ENCODE results near the gene CTPS2. TPM values are rescaled to one million over a fixed set of nuclear protein-coding genes. Genes with fewer than 3 reads are reported as not detected.

CTPS2 gene
- polyA plus RNA-seq, 1 of the 3 experiments (the other 2 are of a cell fraction), result 6.1 TPM

GRCh38 chrX:16748425-16748824, 36.0 kb upstream of the CTPS2 start:
- CTCF ChIA-PET, result no interaction called here
- H3K79me2 ChIP-seq (ENCODE audit: insufficient read depth), result peaks cover 3% of the 10 kb centered on the region; the same call in 1 of the 2 replicates

GRCh38 chrX:16745659-16746058, 33.2 kb upstream of the CTPS2 start:
- Histone ChIP-seq H3K9me2 (no peaks in the 10 kb centered on the region), H2AFZ (ENCODE audit: low read depth) (no peak overlapping the region), H3K9me3 (no peaks in the 10 kb centered on the region), H3K36me3 (replicated peaks in 1 of 2; ENCODE audit: control insufficient read depth in 1 of 2, insufficient read depth in 2 of 2, low read length in 1 of 2) (peaks cover 39 to 64% of the 10 kb centered on the region in 2 experiments), H3K4me1 (ENCODE audit: control insufficient read depth in 1 of 2, insufficient read depth in 2 of 2, low read depth in 1 of 2, low read length in 1 of 2) (0 out of 4 replicates have a peak, but pooled peaks cover 0 to 3% of the 10 kb centered on the region in 2 experiments), H3K4me2 (no peak overlapping the region), H3K79me2 (ENCODE audit: insufficient read depth) (0 out of 2 replicates have a peak, but pooled peaks cover 5% of the 10 kb centered on the region), H4K20me1 (ENCODE audit: insufficient read depth) (no peaks in the 10 kb centered on the region), H3K4me3 (ENCODE audit: low read depth in 2 of 2, low read length in 1 of 2) (no peak overlapping the region), H3K9ac (no peak overlapping the region), H3F3A (replicated peaks; ENCODE audit: insufficient read depth) (no peaks in the 10 kb centered on the region), H3K27me3 (ENCODE audit: insufficient read depth) (no peaks in the 10 kb centered on the region), H3K27ac (ENCODE audit: low read depth in 2 of 2, low read length in 1 of 2) (no peak overlapping the region)
- no peak for DNase-seq
- ChIA-PET POLR2A (no interaction called here), CTCF (no interaction called here)
- TF ChIP-seq NFIC (IDR thresholded peaks at IDR 0.05; ENCODE audit: borderline replicate concordance) (no peak), GATA2 (CRISPR knock-in tag; IDR thresholded peaks at IDR 0.05) (no peak), CTCF (IDR thresholded peaks at IDR 0.05) (no peak)
- 85% methylated on average over 5 of the region's 5 CpGs for WGBS (ENCODE audit: low lambda C conversion rate)

More at GRCh38 chrX:16748425-16748824, 36.0 kb upstream of the CTPS2 start:
- H3F3A ChIP-seq (replicated peaks; ENCODE audit: insufficient read depth), result no peaks in the 10 kb centered on the region
- POLR2A ChIA-PET, result interaction anchor here (0.5 kb wide), 1 partner anchor 9 kb away, joined by 4 read pairs; no protein-coding TSS in a partner anchor
- no peak overlapping the region for H3K4me2 ChIP-seq
- H2AFZ ChIP-seq (ENCODE audit: low read depth), result no peak overlapping the region
- no peaks in the 10 kb centered on the region for H4K20me1 ChIP-seq (ENCODE audit: insufficient read depth)
- WGBS (ENCODE audit: low lambda C conversion rate), result 94% methylated on average over 5 of the region's 5 CpGs
- no peaks in the 10 kb centered on the region for H3K9me3 ChIP-seq
- no peak overlapping the region for H3K27ac ChIP-seq (ENCODE audit: low read depth in 2 of 2, low read length in 1 of 2)
- no peak overlapping the region for H3K9ac ChIP-seq
- no peak overlapping the region for H3K4me3 ChIP-seq (ENCODE audit: low read depth in 2 of 2, low read length in 1 of 2)
- H3K27me3 ChIP-seq (ENCODE audit: insufficient read depth), result no peaks in the 10 kb centered on the region
- no peaks in the 10 kb centered on the region for H3K9me2 ChIP-seq
- DNase-seq, result no peak
- 0 out of 4 replicates have a peak, but pooled peaks cover 0 to 3% of the 10 kb centered on the region in 2 experiments for H3K4me1 ChIP-seq (ENCODE audit: control insufficient read depth in 1 of 2, insufficient read depth in 2 of 2, low read depth in 1 of 2, low read length in 1 of 2)
- no peak for TF ChIP-seq RAD21 (IDR thresholded peaks at IDR 0.05; ENCODE audit: low read length)
- no peak for TF ChIP-seq FOXJ3 (CRISPR knock-in tag; IDR thresholded peaks at IDR 0.05)
- TF ChIP-seq EP300 (IDR thresholded peaks at IDR 0.05; ENCODE audit: borderline replicate concordance in 1 of 2, low read depth in 1 of 2, low read length in 1 of 2), result no peak
- TF ChIP-seq RXRA (IDR thresholded peaks at IDR 0.05; ENCODE audit: borderline replicate concordance, low read depth), result no peak
- TF ChIP-seq IRF3 (IDR thresholded peaks at IDR 0.05; ENCODE audit: low read depth, low read length), result no peak
- H3K36me3 ChIP-seq (replicated peaks in 1 of 2; ENCODE audit: control insufficient read depth in 1 of 2, insufficient read depth in 2 of 2, low read length in 1 of 2), result peaks cover 39 to 46% of the 10 kb centered on the region in 2 experiments

DNA sequence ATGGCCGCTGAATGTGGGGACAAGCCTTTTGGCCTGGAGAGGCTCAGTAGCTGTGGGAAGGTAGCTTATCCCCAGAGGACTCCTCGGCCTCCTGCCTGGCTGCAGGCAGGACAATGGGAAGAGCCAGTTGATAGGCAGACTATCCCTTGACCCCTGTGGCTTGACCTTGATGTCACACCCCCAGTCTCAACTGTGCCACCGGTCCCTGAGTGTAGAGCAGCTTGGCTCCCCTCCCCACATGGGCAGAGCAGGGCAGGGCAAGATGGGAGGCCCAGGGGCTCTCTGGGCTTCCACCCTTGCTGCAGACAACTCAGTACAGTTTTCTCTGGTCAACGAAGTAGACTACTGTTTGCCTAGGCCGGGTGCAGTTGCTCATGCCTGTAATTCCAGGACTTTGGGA, 32.6 kb upstream of the CTPS2 start:
- no peaks in the 10 kb centered on the region for H3K9me2 ChIP-seq
- H2AFZ ChIP-seq (ENCODE audit: low read depth), result no peak overlapping the region
- DNase-seq, result no peak
- ChIA-PET CTCF (no interaction called here), POLR2A (no interaction called here)
- H3K4me3 ChIP-seq (ENCODE audit: low read depth in 2 of 2, low read length in 1 of 2), result no peak overlapping the region
- H3K9ac ChIP-seq, result no peak overlapping the region
- 0 out of 2 replicates have a peak, but pooled peaks cover 5% of the 10 kb centered on the region for H3K79me2 ChIP-seq (ENCODE audit: insufficient read depth)
- 0 out of 4 replicates have a peak, but pooled peaks cover 0 to 3% of the 10 kb centered on the region in 2 experiments for H3K4me1 ChIP-seq (ENCODE audit: control insufficient read depth in 1 of 2, insufficient read depth in 2 of 2, low read depth in 1 of 2, low read length in 1 of 2)
- no peaks in the 10 kb centered on the region for H4K20me1 ChIP-seq (ENCODE audit: insufficient read depth)
- H3K36me3 ChIP-seq (replicated peaks in 1 of 2; ENCODE audit: control insufficient read depth in 1 of 2, insufficient read depth in 2 of 2, low read length in 1 of 2), result peaks cover 38 to 62% of the 10 kb centered on the region in 2 experiments
- no peaks in the 10 kb centered on the region for H3F3A ChIP-seq (replicated peaks; ENCODE audit: insufficient read depth)
- H3K27me3 ChIP-seq (ENCODE audit: insufficient read depth), result no peaks in the 10 kb centered on the region
- WGBS (ENCODE audit: low lambda C conversion rate), result 91% methylated on average over 4 of the region's 5 CpGs
- H3K4me2 ChIP-seq, result no peak overlapping the region
- H3K27ac ChIP-seq (ENCODE audit: low read depth in 2 of 2, low read length in 1 of 2), result no peak overlapping the region
- H3K9me3 ChIP-seq, result no peaks in the 10 kb centered on the region
- TF ChIP-seq TEAD4 (IDR thresholded peaks at IDR 0.05; ENCODE audit: borderline replicate concordance, insufficient read depth), result no peak
- TF ChIP-seq EP300 (IDR thresholded peaks at IDR 0.05; ENCODE audit: borderline replicate concordance in 1 of 2, low read depth in 1 of 2, low read length in 1 of 2), result no peak
- TF ChIP-seq, protein P1, sequence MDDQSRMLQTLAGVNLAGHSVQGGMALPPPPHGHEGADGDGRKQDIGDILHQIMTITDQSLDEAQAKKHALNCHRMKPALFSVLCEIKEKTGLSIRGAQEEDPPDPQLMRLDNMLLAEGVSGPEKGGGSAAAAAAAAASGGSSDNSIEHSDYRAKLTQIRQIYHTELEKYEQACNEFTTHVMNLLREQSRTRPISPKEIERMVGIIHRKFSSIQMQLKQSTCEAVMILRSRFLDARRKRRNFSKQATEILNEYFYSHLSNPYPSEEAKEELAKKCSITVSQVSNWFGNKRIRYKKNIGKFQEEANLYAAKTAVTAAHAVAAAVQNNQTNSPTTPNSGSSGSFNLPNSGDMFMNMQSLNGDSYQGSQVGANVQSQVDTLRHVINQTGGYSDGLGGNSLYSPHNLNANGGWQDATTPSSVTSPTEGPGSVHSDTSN (IDR thresholded peaks at IDR 0.05), result no peak
- TF ChIP-seq, protein P2, sequence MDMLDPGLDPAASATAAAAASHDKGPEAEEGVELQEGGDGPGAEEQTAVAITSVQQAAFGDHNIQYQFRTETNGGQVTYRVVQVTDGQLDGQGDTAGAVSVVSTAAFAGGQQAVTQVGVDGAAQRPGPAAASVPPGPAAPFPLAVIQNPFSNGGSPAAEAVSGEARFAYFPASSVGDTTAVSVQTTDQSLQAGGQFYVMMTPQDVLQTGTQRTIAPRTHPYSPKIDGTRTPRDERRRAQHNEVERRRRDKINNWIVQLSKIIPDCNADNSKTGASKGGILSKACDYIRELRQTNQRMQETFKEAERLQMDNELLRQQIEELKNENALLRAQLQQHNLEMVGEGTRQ (IDR thresholded peaks at IDR 0.05; ENCODE audit: borderline replicate concordance, low read depth, low read length), result no peak
- no peak for TF ChIP-seq SIN3A (IDR thresholded peaks at IDR 0.05; ENCODE audit: borderline replicate concordance, low read depth, low read length)
- TF ChIP-seq FOXM1 (IDR thresholded peaks at IDR 0.05; ENCODE audit: low read depth), result no peak
- TF ChIP-seq CTCF (IDR thresholded peaks at IDR 0.05), result no peak
- TF ChIP-seq ELF1 (IDR thresholded peaks at IDR 0.05), result no peak

All from SK-N-SH (cell line).